H9 (cell line): Measurements from ENCODE around the gene SCN8A. TPM values are rescaled to one million over a fixed set of nuclear protein-coding genes. Genes with fewer than 3 reads are reported as not detected.

Experiments used
- DNase-seq: peaks from one replicate; pipeline ENCODE4 v3.0.0-alpha.2; 2017
- H2AFZ ChIP-seq: one replicate; pipeline ENCODE4 v1.6.1; 2013; ENCODE audit warnings: mild to moderate bottlenecking, low read length, control low read depth, moderate library complexity
- H2AK5ac ChIP-seq: 2 replicates; pipeline ENCODE4 v1.6.1; 2013; ENCODE audit warnings: low read length, control low read depth, mixed read lengths; ENCODE audit not compliant: insufficient read length
- H2BK120ac ChIP-seq: one replicate; pipeline ENCODE4 v1.6.1; 2013; ENCODE audit warnings: low read depth, mild to moderate bottlenecking, low read length, control low read depth, inconsistent platforms; ENCODE audit not compliant: poor library complexity, severe bottlenecking
- H2BK12ac ChIP-seq: 2 replicates; pipeline ENCODE4 v1.6.1; 2013; ENCODE audit warnings: low read length, control low read depth, mixed read lengths, low read depth; ENCODE audit not compliant: insufficient read length
- H2BK15ac ChIP-seq: 2 replicates; pipeline ENCODE4 v1.6.1; 2013; ENCODE audit warnings: low read depth, low read length, control low read depth
- H2BK20ac ChIP-seq: one replicate; pipeline ENCODE4 v1.6.1; 2013; ENCODE audit warnings: low read depth, mild to moderate bottlenecking, low read length, control low read depth, inconsistent platforms; ENCODE audit not compliant: poor library complexity, severe bottlenecking
- H2BK5ac ChIP-seq: 2 replicates; pipeline ENCODE4 v1.6.1; 2013; ENCODE audit warnings: low read length, control low read depth, mixed read lengths; ENCODE audit not compliant: insufficient read length
- H3K14ac ChIP-seq: 2 replicates; pipeline ENCODE4 v1.6.1; 2013; ENCODE audit warnings: low read length, control low read depth; ENCODE audit not compliant: insufficient read depth
- H3K18ac ChIP-seq: 2 replicates; pipeline ENCODE4 v1.6.1; 2013; ENCODE audit warnings: low read depth, mild to moderate bottlenecking, mixed read lengths, low read length, control low read depth; ENCODE audit not compliant: insufficient read length
- H3K23ac ChIP-seq: 2 replicates; pipeline ENCODE4 v1.6.1; 2013; ENCODE audit warnings: low read length, control low read depth, mixed read lengths, low read depth; ENCODE audit not compliant: insufficient read length
- H3K23me2 ChIP-seq: 2 replicates; pipeline ENCODE4 v1.6.1; 2013; ENCODE audit warnings: low read depth, mild to moderate bottlenecking, mixed read lengths, low read length, control low read depth; ENCODE audit not compliant: insufficient read length, poor library complexity, severe bottlenecking
- H3K27ac ChIP-seq: 2 replicates; pipeline ENCODE4 v1.5.1; 2013; ENCODE audit warnings: low read length, control low read depth, mixed read lengths, low read depth; ENCODE audit not compliant: insufficient read length
- H3K27me3 ChIP-seq: 2 replicates; pipeline ENCODE4 v1.6.1; 2013; ENCODE audit warnings: low read length, control low read depth, inconsistent platforms; ENCODE audit not compliant: insufficient read depth
- H3K4ac ChIP-seq: 2 replicates; pipeline ENCODE4 v1.6.1; 2013; ENCODE audit warnings: low read depth, mild to moderate bottlenecking, control low read depth, inconsistent platforms, low read length, moderate library complexity
- H3K4me1 ChIP-seq: 2 replicates; pipeline ENCODE4 v1.6.1; 2013; ENCODE audit warnings: low read length, control low read depth, inconsistent platforms; ENCODE audit not compliant: insufficient read depth
- H3K4me2 ChIP-seq: 2 replicates; pipeline ENCODE4 v1.6.1; 2013; ENCODE audit warnings: low read length, control low read depth, mixed read lengths; ENCODE audit not compliant: insufficient read length, insufficient read depth
- H3K56ac ChIP-seq: 2 replicates; pipeline ENCODE4 v1.6.1; 2013; ENCODE audit warnings: low read depth, mild to moderate bottlenecking, mixed read lengths, low read length, control low read depth; ENCODE audit not compliant: insufficient read length
- H3K79me1 ChIP-seq: 2 replicates; pipeline ENCODE4 v1.6.1; 2013; ENCODE audit warnings: low read depth, mild to moderate bottlenecking, moderate library complexity, low read length, control low read depth, inconsistent platforms; ENCODE audit not compliant: insufficient read depth, poor library complexity, severe bottlenecking
- H3K79me2 ChIP-seq: 2 replicates; pipeline ENCODE4 v1.6.1; 2013; ENCODE audit warnings: low read length, control low read depth, inconsistent platforms; ENCODE audit not compliant: insufficient read depth
- H3K9ac ChIP-seq: 2 replicates; pipeline ENCODE4 v1.6.1; 2013; ENCODE audit warnings: low read length, control low read depth, mixed read lengths; ENCODE audit not compliant: insufficient read length; ENCODE audit errors: extremely low read depth
- H3K9me3 ChIP-seq: one replicate; pipeline ENCODE4 v1.6.1; 2013; ENCODE audit warnings: low read depth, low read length, inconsistent platforms; ENCODE audit not compliant: control insufficient read depth
- H3T11ph ChIP-seq: one replicate; pipeline ENCODE4 v1.6.1; 2013; ENCODE audit warnings: mild to moderate bottlenecking, low read length, control low read depth, inconsistent platforms
- H4K20me1 ChIP-seq: one replicate; pipeline ENCODE4 v1.6.1; 2013; ENCODE audit not compliant: control insufficient read depth, insufficient read length, insufficient read depth
- H4K5ac ChIP-seq: 2 replicates; pipeline ENCODE4 v1.6.1; 2013; ENCODE audit warnings: low read depth, mild to moderate bottlenecking, mixed read lengths, low read length, control low read depth; ENCODE audit not compliant: insufficient read length
- H4K8ac ChIP-seq: replicated peaks from 2 replicates; pipeline ENCODE4 v1.6.1; 2013; ENCODE audit warnings: low read length, control low read depth, mixed read lengths, low read depth; ENCODE audit not compliant: insufficient read length
- H4K91ac ChIP-seq: 2 replicates; pipeline ENCODE4 v1.6.1; 2013; ENCODE audit warnings: low read depth, mild to moderate bottlenecking, moderate library complexity, mixed read lengths, low read length, control low read depth; ENCODE audit not compliant: insufficient read length
- H3K27ac Mint-ChIP-seq, 3 experiments: 2 replicates in 2 of 3; 3 replicates in 1 of 3; pipeline ENCODE4 v1.8.0; 2020 to 2021; ENCODE audit warnings: mixed read lengths in 3 of 3, mild to moderate bottlenecking in 1 of 3, moderate library complexity in 1 of 3
- H3K27me3 Mint-ChIP-seq: 2 replicates; pipeline ENCODE4 v1.8.0; 2021; ENCODE audit warnings: low read depth, mild to moderate bottlenecking, moderate library complexity, mixed read lengths
- H3K36me3 Mint-ChIP-seq, 3 experiments: 2 replicates in 2 of 3; 3 replicates in 1 of 3; pipeline ENCODE4 v1.8.0; 2020 to 2021; ENCODE audit warnings: low read depth in 3 of 3, mixed read lengths in 3 of 3; ENCODE audit not compliant: insufficient read depth in 1 of 3
- H3K4me1 Mint-ChIP-seq, 2 experiments: 2 replicates each; pipeline ENCODE4 v1.8.0; 2020; ENCODE audit warnings: mixed read lengths in 2 of 2
- H3K4me3 Mint-ChIP-seq, 2 experiments: 2 replicates in 1 of 2; 3 replicates in 1 of 2; pipeline ENCODE4 v1.8.0; 2020 to 2021; ENCODE audit warnings: mild to moderate bottlenecking in 2 of 2, mixed read lengths in 2 of 2, moderate library complexity in 1 of 2
- H3K9me3 Mint-ChIP-seq, 2 experiments: 2 replicates in 1 of 2; 3 replicates in 1 of 2; pipeline ENCODE4 v1.8.0; 2020; ENCODE audit warnings: mild to moderate bottlenecking in 2 of 2, mixed read lengths in 2 of 2, moderate library complexity in 1 of 2
- WGBS: extraction: QIAGEN DNeasy Blood & Tissue Kit; methylation state at CpG from one replicate; pipeline ENCODE4 v1.1.7; 2013; ENCODE audit warnings: missing lambda C conversion rate, low lambda C conversion rate, mixed read lengths; ENCODE audit not compliant: insufficient read length; ENCODE audit errors: extremely low coverage; 5-methylcytosine and 5-hydroxymethylcytosine counted together
- total RNA-seq: library from RNA; stranded (reverse); gene quantifications from 2 replicates; pipeline ENCODE4 v1.2.1, GENCODE V29; 2021
- TF ChIP-seq, protein P1 (sequence below): fragments of 200-600 bp; sonication (generic); conservative IDR thresholded peaks from 3 replicates; pipeline ENCODE4 v1.8.0; 2021; ENCODE audit warnings: antibody characterized with exemption, mild to moderate bottlenecking

SCN8A gene
- total RNA-seq, 1 experiment from 2014 or later, result 15.2 TPM

GRCh38 chr12:51818566-51819300 is 227.7 kb downstream of the SCN8A start:
- Histone ChIP-seq H4K5ac (no peak overlapping the region), H3K9ac (no peak overlapping the region), H2AK5ac (no peak overlapping the region), H3K4ac (no peak overlapping the region), H3K9me3 (no peaks in the 10 kb centered on the region), H3K79me1 (no peaks in the 10 kb centered on the region), H3K14ac (no peak overlapping the region), H2BK5ac (no peak overlapping the region), H2AFZ (no peak overlapping the region), H3K4me2 (no peak overlapping the region), H2BK15ac (no peak overlapping the region), H2BK120ac (no peak overlapping the region), H4K8ac (no peak overlapping the region), H3K23ac (no peak overlapping the region), H3K56ac (no peak overlapping the region), H2BK12ac (no peak overlapping the region), H4K20me1 (no peaks in the 10 kb centered on the region), H2BK20ac (no peak overlapping the region), H3K4me1 (no peaks in the 10 kb centered on the region), H3K23me2 (peaks cover 11% of the 10 kb centered on the region), H3K79me2 (no peaks in the 10 kb centered on the region), H4K91ac (no peak overlapping the region), H3T11ph (no peak overlapping the region), H3K27me3 (peaks cover 4% of the 10 kb centered on the region; the same call in 1 of the 2 replicates), H3K18ac (no peak overlapping the region), H3K27ac (no peak overlapping the region)
- no CpG with 5 or more reads among the region's 4 CpGs for WGBS
- H3K36me3 Mint-ChIP-seq, result peaks cover 0 to 5% (median 0%) of the 10 kb centered on the region in 3 experiments; a peak in 3 of 7 replicates
- peaks cover 48% of the 10 kb centered on the region for H3K27me3 Mint-ChIP-seq
- DNase-seq, result no peak
- no peak overlapping the region for H3K27ac Mint-ChIP-seq
- peaks cover 36 to 52% of the 10 kb centered on the region in 2 experiments for H3K4me1 Mint-ChIP-seq
- TF ChIP-seq, protein P1, sequence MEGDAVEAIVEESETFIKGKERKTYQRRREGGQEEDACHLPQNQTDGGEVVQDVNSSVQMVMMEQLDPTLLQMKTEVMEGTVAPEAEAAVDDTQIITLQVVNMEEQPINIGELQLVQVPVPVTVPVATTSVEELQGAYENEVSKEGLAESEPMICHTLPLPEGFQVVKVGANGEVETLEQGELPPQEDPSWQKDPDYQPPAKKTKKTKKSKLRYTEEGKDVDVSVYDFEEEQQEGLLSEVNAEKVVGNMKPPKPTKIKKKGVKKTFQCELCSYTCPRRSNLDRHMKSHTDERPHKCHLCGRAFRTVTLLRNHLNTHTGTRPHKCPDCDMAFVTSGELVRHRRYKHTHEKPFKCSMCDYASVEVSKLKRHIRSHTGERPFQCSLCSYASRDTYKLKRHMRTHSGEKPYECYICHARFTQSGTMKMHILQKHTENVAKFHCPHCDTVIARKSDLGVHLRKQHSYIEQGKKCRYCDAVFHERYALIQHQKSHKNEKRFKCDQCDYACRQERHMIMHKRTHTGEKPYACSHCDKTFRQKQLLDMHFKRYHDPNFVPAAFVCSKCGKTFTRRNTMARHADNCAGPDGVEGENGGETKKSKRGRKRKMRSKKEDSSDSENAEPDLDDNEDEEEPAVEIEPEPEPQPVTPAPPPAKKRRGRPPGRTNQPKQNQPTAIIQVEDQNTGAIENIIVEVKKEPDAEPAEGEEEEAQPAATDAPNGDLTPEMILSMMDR, result no peak
- H3K4me3 Mint-ChIP-seq, result no peak overlapping the region
- no peaks in the 10 kb centered on the region for H3K9me3 Mint-ChIP-seq
